Activated naive CD8-positive, alpha-beta T cell treated with anti-CD3 and anti-CD28 coated beads for 36 hours (primary cell): ENCODE data around the gene SLC27A1. TPM values are rescaled to one million over a fixed set of nuclear protein-coding genes. Genes with fewer than 3 reads are reported as not detected.

Experiments used
- DNase-seq: peaks from one replicate; pipeline ENCODE4 v3.0.0; 2021
- H3K27ac Mint-ChIP-seq: one replicate; pipeline ENCODE4 v1.8.0; 2022; ENCODE audit warnings: mild to moderate bottlenecking, moderate library complexity, mixed read lengths
- H3K27me3 Mint-ChIP-seq: one replicate; pipeline ENCODE4 v1.8.0; 2022; ENCODE audit warnings: mild to moderate bottlenecking, mixed read lengths
- H3K36me3 Mint-ChIP-seq: one replicate; pipeline ENCODE4 v1.8.0; 2021; ENCODE audit warnings: mild to moderate bottlenecking, mixed read lengths
- H3K4me1 Mint-ChIP-seq: one replicate; pipeline ENCODE4 v1.8.0; 2021; ENCODE audit warnings: mixed read lengths
- H3K4me3 Mint-ChIP-seq: one replicate; pipeline ENCODE4 v1.8.0; 2022; ENCODE audit warnings: mild to moderate bottlenecking, moderate library complexity, mixed read lengths
- H3K9me3 Mint-ChIP-seq: one replicate; pipeline ENCODE4 v1.8.0; 2022; ENCODE audit warnings: mixed read lengths
- total RNA-seq, 2 experiments: library from RNA; stranded (reverse); gene quantifications; one replicate each; pipeline ENCODE4 v1.2.3, GENCODE V29; 2021

The SLC27A1 gene
- total RNA-seq, 2 experiments from 2014 or later: 2.6 to 2.8 TPM

DNA sequence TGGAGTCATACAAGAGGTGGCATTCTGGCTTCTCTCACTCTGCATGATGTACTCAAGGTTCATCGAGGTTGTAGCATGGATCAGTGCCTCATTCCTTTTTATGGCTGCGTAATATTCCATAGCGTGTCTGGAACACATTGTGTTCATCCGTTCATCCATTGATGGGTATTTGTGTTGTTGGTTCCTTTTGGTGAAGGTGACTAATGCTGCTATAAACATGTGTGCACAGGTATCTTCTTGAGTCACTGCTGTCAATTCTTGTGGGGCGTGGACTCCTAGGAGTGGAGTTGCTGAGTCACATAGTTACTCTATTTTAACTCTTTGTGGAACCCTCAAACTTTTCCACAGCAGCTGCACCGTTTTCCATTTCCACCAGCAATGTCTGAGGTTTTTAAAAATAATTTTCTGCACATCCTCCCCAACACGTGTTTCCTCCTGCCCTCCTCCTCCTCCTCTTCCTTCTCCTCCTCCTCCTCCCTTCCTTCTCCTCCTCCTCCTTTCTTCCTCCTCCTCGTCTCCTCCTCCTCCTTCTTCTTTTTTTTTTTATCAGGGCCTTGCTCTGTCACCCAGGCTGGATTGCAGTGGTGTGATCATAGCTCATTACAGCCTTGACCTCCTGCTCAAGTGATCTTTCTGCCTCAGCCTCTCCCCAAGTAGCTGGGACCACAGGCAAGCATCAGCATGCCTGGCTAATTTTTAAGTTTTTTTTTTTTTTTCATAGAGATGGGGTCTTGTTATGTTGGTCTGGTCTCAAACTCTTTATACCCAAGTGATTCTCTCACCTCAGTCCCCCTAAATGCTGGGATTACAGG lies 19.9 kb upstream of the SLC27A1 start:
- H3K36me3 Mint-ChIP-seq: no peaks in the 10 kb centered on the region
- peaks cover 44% of the 10 kb centered on the region for H3K27me3 Mint-ChIP-seq
- H3K27ac Mint-ChIP-seq: peak overlapping the region; percentile 63
- DNase-seq: peak; percentile 62
- H3K4me1 Mint-ChIP-seq: peaks cover 21% of the 10 kb centered on the region
- H3K4me3 Mint-ChIP-seq: peak overlapping the region; percentile 42
- H3K9me3 Mint-ChIP-seq: peaks cover 5% of the 10 kb centered on the region

- Mint-ChIP-seq H3K4me1 (peaks cover 21% of the 10 kb centered on the region), H3K4me3 (no peak overlapping the region), H3K9me3 (peaks cover 5% of the 10 kb centered on the region), H3K27ac (no peak overlapping the region), H3K27me3 (peaks cover 49% of the 10 kb centered on the region), H3K36me3 (no peaks in the 10 kb centered on the region)
- DNase-seq: no peak
These were observed 18.5 kb upstream of the SLC27A1 start for GRCh38 chr19:17451820-17452219.

- no peak for DNase-seq
- H3K27me3 Mint-ChIP-seq: peaks cover 52% of the 10 kb centered on the region
- H3K9me3 Mint-ChIP-seq: peaks cover 5% of the 10 kb centered on the region
- no peak overlapping the region for H3K27ac Mint-ChIP-seq
- no peaks in the 10 kb centered on the region for H3K36me3 Mint-ChIP-seq
- peaks cover 21% of the 10 kb centered on the region for H3K4me1 Mint-ChIP-seq
- H3K4me3 Mint-ChIP-seq: no peak overlapping the region
These were observed 15.7 kb upstream of the SLC27A1 start for GRCh38 chr19:17454576-17455071.

DNA sequence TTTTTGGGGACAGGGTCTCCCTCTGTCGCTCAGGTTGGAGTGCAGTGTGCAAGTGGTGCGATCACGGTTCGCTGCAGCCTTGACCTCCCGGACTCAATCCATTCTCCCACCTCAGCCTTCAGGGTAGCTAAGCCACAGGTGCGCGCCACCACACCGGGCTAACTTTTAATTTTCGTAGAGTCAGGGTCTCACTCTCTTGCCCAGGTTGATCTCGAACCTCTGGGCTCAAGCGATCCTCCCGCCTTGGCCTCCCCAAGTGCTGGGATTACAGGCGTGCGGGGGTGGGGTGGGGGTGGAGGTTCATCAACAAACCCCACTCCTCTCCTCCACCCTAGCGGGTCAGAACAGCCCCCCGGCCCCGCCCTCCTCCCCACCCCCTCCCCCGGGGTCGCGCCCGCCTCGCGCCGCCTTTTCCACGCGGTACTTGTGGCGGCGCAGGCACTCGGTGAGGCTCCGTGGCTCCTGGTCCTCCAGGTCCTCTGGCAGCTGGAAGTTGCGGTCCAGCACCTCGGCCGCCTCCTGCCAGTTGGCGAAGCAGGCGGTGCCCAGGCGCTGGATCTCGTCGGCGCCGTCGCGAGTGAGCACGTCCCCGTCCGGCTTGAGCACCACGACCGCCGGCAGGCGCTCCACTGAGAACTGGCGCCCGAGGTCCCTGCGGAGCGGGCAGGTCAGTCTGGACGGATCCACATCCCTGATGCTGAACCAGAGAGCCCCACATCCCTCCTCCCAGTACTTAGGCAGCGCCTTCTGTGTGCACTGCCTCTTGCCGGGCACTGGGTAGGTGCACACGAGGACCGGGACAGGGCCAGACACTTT lies 14.8 kb upstream of the SLC27A1 start:
- H3K4me1 Mint-ChIP-seq: peaks cover 13% of the 10 kb centered on the region
- H3K9me3 Mint-ChIP-seq: peaks cover 1% of the 10 kb centered on the region
- H3K27ac Mint-ChIP-seq: no peak overlapping the region
- no peaks in the 10 kb centered on the region for H3K36me3 Mint-ChIP-seq
- H3K27me3 Mint-ChIP-seq: peaks cover 47% of the 10 kb centered on the region
- H3K4me3 Mint-ChIP-seq: no peak overlapping the region
- no peak for DNase-seq

- no peak for DNase-seq
- Mint-ChIP-seq H3K36me3 (no peaks in the 10 kb centered on the region), H3K27ac (no peak overlapping the region), H3K27me3 (peaks cover 44% of the 10 kb centered on the region), H3K9me3 (peaks cover 1% of the 10 kb centered on the region), H3K4me3 (no peak overlapping the region), H3K4me1 (peaks cover 8% of the 10 kb centered on the region)
These were observed 14.2 kb upstream of the SLC27A1 start for GRCh38 chr19:17456127-17456526.

DNA sequence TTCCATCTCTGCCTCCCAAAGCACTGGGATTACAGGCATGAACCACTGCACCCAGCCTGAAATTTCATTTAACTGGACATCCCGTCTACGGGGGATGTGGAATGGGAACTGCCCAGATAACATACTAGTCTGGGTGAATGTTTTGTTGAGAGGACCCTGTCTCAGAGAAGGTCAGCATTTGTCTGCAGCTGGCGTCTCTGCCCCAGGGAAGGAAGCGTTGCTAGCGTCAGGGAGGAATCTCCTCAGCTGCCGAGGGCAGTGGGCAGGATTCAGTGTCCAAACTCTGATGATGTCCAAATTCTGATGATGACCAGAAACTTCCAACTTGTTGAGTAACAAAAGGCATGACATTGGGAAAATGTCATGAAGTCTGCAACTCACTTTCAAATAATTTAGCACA lies 12.7 kb upstream of the SLC27A1 start:
- no peaks in the 10 kb centered on the region for H3K36me3 Mint-ChIP-seq
- DNase-seq: no peak
- H3K27me3 Mint-ChIP-seq: peaks cover 47% of the 10 kb centered on the region
- H3K4me3 Mint-ChIP-seq: no peak overlapping the region
- H3K9me3 Mint-ChIP-seq: peaks cover 1% of the 10 kb centered on the region
- H3K27ac Mint-ChIP-seq: no peak overlapping the region
- peaks cover 8% of the 10 kb centered on the region for H3K4me1 Mint-ChIP-seq

- Mint-ChIP-seq H3K36me3 (no peaks in the 10 kb centered on the region), H3K27ac (no peak overlapping the region), H3K9me3 (no peaks in the 10 kb centered on the region), H3K27me3 (peaks cover 38% of the 10 kb centered on the region), H3K4me3 (no peak overlapping the region), H3K4me1 (peaks cover 4% of the 10 kb centered on the region)
- no peak for DNase-seq
These were observed 11.4 kb upstream of the SLC27A1 start for GRCh38 chr19:17458970-17459369.

DNA sequence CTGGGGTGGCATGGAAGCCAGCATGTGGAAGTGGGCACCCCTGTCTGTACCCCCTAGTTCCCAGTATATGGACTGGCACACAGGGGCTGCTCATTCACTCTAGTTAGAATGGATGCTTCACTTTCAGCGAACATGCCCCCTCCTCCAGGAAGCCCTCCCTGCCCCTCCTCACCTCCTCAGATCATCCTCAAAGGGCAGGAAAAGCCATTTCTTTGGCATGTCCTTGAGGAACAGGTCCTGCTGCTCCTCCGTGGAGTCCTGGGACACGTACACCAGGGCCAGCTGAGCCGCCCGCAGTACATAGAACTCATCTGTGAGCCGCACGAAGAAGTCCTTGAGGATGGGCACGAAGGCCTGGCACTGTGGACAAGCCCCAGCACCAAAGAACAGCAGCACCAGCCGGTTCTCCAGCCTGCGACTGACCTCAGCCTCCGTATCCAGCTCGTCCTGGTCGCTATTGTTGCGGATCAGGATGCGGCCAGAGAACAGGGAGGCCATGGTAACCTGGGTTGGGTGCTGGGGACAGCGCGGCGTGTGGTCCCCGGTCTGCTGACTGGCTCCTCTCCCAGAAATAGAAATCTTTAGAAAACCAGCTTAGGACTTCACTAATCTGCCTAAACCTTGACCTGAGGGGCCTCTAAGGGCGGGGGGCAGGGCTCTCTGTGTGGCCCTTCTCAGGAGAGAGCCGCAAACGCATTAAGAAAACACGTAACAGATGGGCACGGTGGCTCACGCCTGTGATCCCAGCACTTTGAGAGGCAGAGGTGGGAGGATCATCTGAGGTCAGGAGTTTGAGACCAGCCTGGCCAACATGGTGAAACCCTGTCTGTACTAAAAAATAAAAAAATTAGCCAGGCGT lies 9.7 kb upstream of the SLC27A1 start, which contains the start of gene NXNL1:
Gene NXNL1, minus strand, starts transcription at position 555 of the 859 bp plus-strand sequence. Its CDS starts 57 bp downstream, at position 498.
- no peak for DNase-seq
- H3K4me3 Mint-ChIP-seq: no peak within 1 kb of the TSS
- no peak within 1 kb of the TSS for H3K27ac Mint-ChIP-seq
- H3K36me3 Mint-ChIP-seq: no peaks in the 10 kb centered on the region
- peaks cover 24% of the 10 kb centered on the region for H3K27me3 Mint-ChIP-seq
- no peaks in the 10 kb centered on the region for H3K4me1 Mint-ChIP-seq
- no peaks in the 10 kb centered on the region for H3K9me3 Mint-ChIP-seq

DNA sequence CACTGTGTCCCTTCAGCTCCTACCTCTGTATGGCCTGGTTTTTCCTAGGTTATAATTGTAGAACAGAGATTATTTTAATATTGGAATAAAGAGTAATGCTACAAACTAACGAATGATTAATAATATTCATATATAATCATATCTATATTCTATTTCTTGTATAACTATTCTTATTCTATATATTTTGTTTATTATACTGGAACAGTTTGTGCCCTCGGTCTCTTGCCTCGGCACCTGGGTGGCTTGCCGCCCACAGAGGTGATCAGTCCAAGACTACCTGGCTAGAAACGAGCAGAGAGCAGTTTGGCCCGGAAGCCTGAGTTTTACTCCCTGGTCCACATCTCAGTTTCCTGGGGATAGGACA lies 3.9 kb upstream of the SLC27A1 start:
- Mint-ChIP-seq H3K4me1 (peaks cover 23% of the 10 kb centered on the region), H3K27ac (no peak overlapping the region), H3K36me3 (no peaks in the 10 kb centered on the region), H3K9me3 (no peaks in the 10 kb centered on the region), H3K27me3 (peaks cover under 1% of the 10 kb centered on the region), H3K4me3 (no peak overlapping the region)
- no peak for DNase-seq

- Mint-ChIP-seq H3K27me3 (no peaks in the 10 kb centered on the region), H3K9me3 (no peaks in the 10 kb centered on the region), H3K36me3 (no peaks in the 10 kb centered on the region), H3K4me3 (no peak overlapping the region), H3K4me1 (peaks cover 26% of the 10 kb centered on the region), H3K27ac (no peak overlapping the region)
- DNase-seq: no peak
These were observed 2.6 kb upstream of the SLC27A1 start for GRCh38 chr19:17467471-17468301.

DNA sequence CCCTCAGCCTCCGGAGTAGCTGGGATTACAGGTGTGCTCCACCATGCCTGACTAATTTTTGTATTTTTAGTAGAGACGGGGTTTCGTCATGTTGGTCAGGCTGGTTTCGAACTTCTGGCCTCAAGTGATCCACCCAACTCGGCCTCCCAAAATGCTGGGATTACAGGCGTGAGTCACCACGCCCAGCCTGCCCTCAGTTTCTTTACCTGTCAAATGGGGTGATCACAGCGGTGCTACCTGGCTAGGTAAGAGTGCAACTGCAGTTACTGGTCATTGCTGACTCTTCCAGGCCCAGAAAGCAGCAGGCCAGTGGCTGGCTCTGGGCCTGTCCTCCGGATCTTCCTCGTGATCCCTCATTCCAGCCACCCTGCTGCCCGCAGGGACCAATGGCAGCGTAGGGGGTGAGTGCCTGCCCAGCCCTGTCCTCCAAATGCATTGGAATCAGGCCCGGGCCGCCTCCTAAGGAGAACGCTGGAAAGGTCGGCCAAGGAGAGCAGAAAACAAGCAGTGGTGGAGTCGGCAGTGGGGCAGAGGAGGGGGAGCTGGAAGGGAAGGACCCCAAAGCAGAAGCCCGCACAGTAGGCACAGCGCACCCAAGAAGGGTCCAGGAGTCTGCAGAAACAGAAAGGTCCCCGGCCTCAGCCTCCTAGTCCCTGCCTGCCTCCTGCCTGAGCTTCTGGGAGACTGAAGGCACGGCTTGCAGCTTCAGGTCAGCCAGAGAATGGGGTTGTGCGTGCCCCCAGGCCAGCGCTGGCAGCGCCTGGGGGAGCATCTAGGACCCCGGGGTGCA lies 1.8 kb upstream of the SLC27A1 start:
- Mint-ChIP-seq H3K27ac (peak overlapping the region; percentile 42), H3K9me3 (no peaks in the 10 kb centered on the region)

DNA sequence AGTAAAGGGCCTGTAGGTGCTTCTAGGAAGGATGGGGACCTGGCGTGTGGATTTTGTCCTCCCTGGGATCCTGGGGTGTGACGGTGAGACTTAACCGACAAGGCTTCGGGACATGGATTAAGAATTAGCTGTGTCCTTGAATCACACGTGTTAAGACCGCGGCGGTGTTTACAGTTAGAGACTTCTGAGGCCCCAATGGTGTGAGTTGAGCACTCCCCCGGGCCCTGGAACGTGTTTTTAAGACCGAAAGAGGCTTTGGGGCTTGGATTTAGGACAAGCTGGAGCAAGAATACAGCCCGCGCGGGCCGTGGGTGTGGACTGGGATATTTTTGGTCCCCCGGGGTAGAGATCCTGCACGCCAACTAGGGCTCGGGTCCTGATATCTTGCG lies 1.2 kb upstream of the SLC27A1 start:
- no peak for DNase-seq
- H3K4me3 Mint-ChIP-seq: peak overlapping the region; percentile 85
- peak overlapping the region; percentile 42 for H3K27ac Mint-ChIP-seq
- H3K4me1 Mint-ChIP-seq: peaks cover 34% of the 10 kb centered on the region
- H3K27me3 Mint-ChIP-seq: no peaks in the 10 kb centered on the region
- no peaks in the 10 kb centered on the region for H3K9me3 Mint-ChIP-seq
- H3K36me3 Mint-ChIP-seq: no peaks in the 10 kb centered on the region

More for the DNA sequence above, 1.8 kb upstream of the SLC27A1 start:
- Mint-ChIP-seq H3K36me3 (no peaks in the 10 kb centered on the region), H3K27me3 (no peaks in the 10 kb centered on the region), H3K4me3 (peak overlapping the region; percentile 85), H3K4me1 (peaks cover 34% of the 10 kb centered on the region)
- DNase-seq: no peak

GRCh38 chr19:17469481-17470067 lies 750 bp upstream of the SLC27A1 start:
- no peaks in the 10 kb centered on the region for H3K9me3 Mint-ChIP-seq
- peak overlapping the region; percentile 87 for H3K27ac Mint-ChIP-seq
- no peaks in the 10 kb centered on the region for H3K36me3 Mint-ChIP-seq

More at GRCh38 chr19:17469481-17470067, 750 bp upstream of the SLC27A1 start:
- H3K27me3 Mint-ChIP-seq: no peaks in the 10 kb centered on the region
- peaks cover 34% of the 10 kb centered on the region for H3K4me1 Mint-ChIP-seq
- H3K4me3 Mint-ChIP-seq: peak overlapping the region; percentile 85
- DNase-seq: peak; percentile 82
